ENCODE results near the gene SIRT3.
"Not testable (repeated sequence)": the region's sequence is repeated elsewhere in the genome, so short reads cannot be mapped to it uniquely, and the experiment has no call there.

DNA sequence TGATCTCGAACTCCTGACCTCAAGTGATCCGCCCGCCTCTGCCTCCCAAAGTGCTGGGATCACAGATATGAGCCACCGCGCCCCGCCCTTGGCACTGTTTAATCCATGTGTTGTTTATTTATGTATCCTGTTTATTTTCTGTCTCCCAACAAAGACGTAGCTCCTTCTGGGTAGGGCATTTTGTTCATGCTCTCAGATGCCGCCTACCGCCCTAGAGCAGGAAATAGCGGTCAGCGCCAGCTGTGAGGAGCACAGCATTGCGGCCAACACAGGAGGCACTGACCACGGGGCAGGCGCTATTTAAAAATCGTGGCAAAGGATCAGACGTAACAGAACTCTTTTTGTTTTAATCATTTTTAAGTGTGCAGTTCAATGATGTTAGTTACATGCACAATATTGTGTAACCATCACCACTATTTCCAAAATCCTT is 32.6 kb upstream of the SIRT3 start:
- not testable (repeated sequence) for TF ChIP-seq POLR2AphosphoS5 (IDR thresholded peaks at IDR 0.05; ENCODE audit: borderline replicate concordance, low read depth, low read length); EZH2 (IDR thresholded peaks at IDR 0.05)

All from SK-N-MC (cell line).